HG03460 (cell line): ENCODE measurements around the gene PRSS50.
"Not testable (repeated sequence)": the region's sequence is repeated elsewhere in the genome, so short reads cannot be mapped to it uniquely, and the experiment has no call there.

Source experiments
- ATAC-seq: cut with Tn5 transposase; IDR thresholded peaks from one replicate; pipeline ENCODE4 v1.9.1; 2021; ENCODE audit not compliant: unreplicated experiment

PRSS50 gene

GRCh38 chr3:46709157-46709654 lies 8.5 kb downstream of the PRSS50 start:
- no peak for ATAC-seq

GRCh38 chr3:46708401-46709156 lies 9.1 kb downstream of the PRSS50 start:
- no peak for ATAC-seq

- no peak for ATAC-seq
Observed at GRCh38 chr3:46707601-46708011, 10.1 kb downstream of the PRSS50 start.

- ATAC-seq = no peak
Observed at GRCh38 chr3:46706771-46707582, 10.7 kb downstream of the PRSS50 start.

GRCh38 chr3:46705751-46706552 lies 11.7 kb downstream of the PRSS50 start:
- ATAC-seq = no peak

- ATAC-seq = no peak
Observed at GRCh38 chr3:46705022-46705530, 12.6 kb downstream of the PRSS50 start.

GRCh38 chr3:46704346-46704745 lies 13.3 kb downstream of the PRSS50 start:
- not testable (repeated sequence) for ATAC-seq

GRCh38 chr3:46703013-46703520 lies 14.6 kb downstream of the PRSS50 start:
- ATAC-seq = no peak

- ATAC-seq = no peak
Observed at GRCh38 chr3:46702246-46703012, 15.2 kb downstream of the PRSS50 start.

GRCh38 chr3:46701181-46701939 lies 16.3 kb downstream of the PRSS50 start, which contains the start of gene TMIE:
Gene TMIE, plus strand, starts transcription at chr3:46701392. Its CDS starts 96 bp downstream, at chr3:46701488.
- no peak for ATAC-seq

- no peak for ATAC-seq
Observed at GRCh38 chr3:46700772-46701171, 16.9 kb downstream of the PRSS50 start.

- no peak for ATAC-seq
Observed at GRCh38 chr3:46699676-46700523, 17.8 kb downstream of the PRSS50 start.

GRCh38 chr3:46695962-46696894 lies 21.4 kb downstream of the PRSS50 start:
- no peak for ATAC-seq

- no peak for ATAC-seq
Observed at GRCh38 chr3:46695177-46695961, 22.3 kb downstream of the PRSS50 start.

- ATAC-seq = no peak
Observed at GRCh38 chr3:46694520-46694919, 23.1 kb downstream of the PRSS50 start.

GRCh38 chr3:46693892-46694226 lies 23.8 kb downstream of the PRSS50 start:
- ATAC-seq = no peak
